Aorta (tissue), 5 donors: ENCODE data around the gene FHOD1. TPM values are rescaled to one million over a fixed set of nuclear protein-coding genes. Genes with fewer than 3 reads are reported as not detected.
A peak's percentile ranks its signal among the peaks of the same experiment; 100 is the strongest.

Experiments used
- ATAC-seq: fragments of 200-7000 bp; cut with Tn5 transposase; one replicate; pipeline ENCODE4 v1.9.1; 2022; ENCODE audit warnings: moderate library complexity; ENCODE audit not compliant: low FRiP score
- DNase-seq, 2 donors: peaks; one replicate each; pipeline ENCODE4 v3.0.0-alpha.2; 2020
- H3K27ac ChIP-seq, 2 donors: one replicate each; pipeline ENCODE4 v1.5.1; 2013; ENCODE audit warnings: low read length in 2 of 2, mild to moderate bottlenecking in 2 of 2, moderate library complexity in 2 of 2, control low read depth in 1 of 2, inconsistent platforms in 1 of 2, low read depth in 1 of 2
- H3K27me3 ChIP-seq, 2 donors: one replicate each; pipeline ENCODE4 v1.6.1; 2013; ENCODE audit warnings: control low read depth in 1 of 2, low read length in 1 of 2, mild to moderate bottlenecking in 1 of 2, moderate library complexity in 1 of 2; ENCODE audit not compliant: insufficient read depth in 2 of 2, control insufficient read depth in 1 of 2
- H3K36me3 ChIP-seq, 2 donors: one replicate each; pipeline ENCODE4 v1.6.1; 2013; ENCODE audit warnings: control low read depth in 1 of 2, low read length in 1 of 2, mild to moderate bottlenecking in 1 of 2; ENCODE audit not compliant: insufficient read depth in 2 of 2, control insufficient read depth in 1 of 2
- H3K4me1 ChIP-seq, 2 donors: one replicate each; pipeline ENCODE4 v1.6.1; 2013; ENCODE audit warnings: low read length in 2 of 2, control low read depth in 1 of 2, mild to moderate bottlenecking in 1 of 2, moderate library complexity in 1 of 2; ENCODE audit not compliant: insufficient read depth in 2 of 2, control insufficient read depth in 1 of 2
- H3K4me3 ChIP-seq, 2 donors: one replicate each; pipeline ENCODE4 v1.5.1; 2013; ENCODE audit warnings: low read length in 2 of 2, control low read depth in 1 of 2, mild to moderate bottlenecking in 1 of 2
- H3K9me3 ChIP-seq: one replicate; pipeline ENCODE4 v1.6.1; 2013; ENCODE audit warnings: mild to moderate bottlenecking, low read length; ENCODE audit not compliant: control insufficient read depth
- WGBS, 2 donors: extraction: QIAGEN DNeasy Blood & Tissue Kit; methylation state at CpG; one replicate each; pipeline ENCODE4 v1.1.7; 2013; 5-methylcytosine and 5-hydroxymethylcytosine counted together
- intact Hi-C, 2 donors: fragments of 100-400 bp; cut with DNase I; formaldehyde crosslinking; loops; one replicate each; pipeline versions ENCODE4 v1.14.2 to v1.15.0; 2022
- polyA plus RNA-seq, 2 donors: library from polyadenylated mRNA; stranded (reverse); fragments of 200-250 nt; gene quantifications; one replicate each; pipeline ENCODE4 v1.2.3, GENCODE V29; 2013
- total RNA-seq, 2 donors: library from RNA; stranded (reverse); fragmentation: NEBNext Ultra II Directional; extraction: Animal tissue kit (Norgen Biotek cat#: 25700); gene quantifications; one replicate each; pipeline ENCODE4 v1.2.1, GENCODE V29; 2021
- donor health status: healthy with polysubstance abuse.
- donor health status: Bipolar disorder and iron deficiency.
- donor health status: DM: no; HTN: no; CAD: no.
- donor health status: DM: no; HTN: no; CAD: no.
- donor health status: DM: yes; HTN: yes; CAD: no.

The FHOD1 gene
- total and polyA plus RNA-seq, 4 donors: 12.9 to 47.9 (median 34.8) TPM

GRCh38 chr16:67256701-67257230, 9.5 kb upstream of the FHOD1 start:
- ATAC-seq (no peak), DNase-seq (peak in 1 of 2 donors; percentile 59)
- no peak overlapping the region for H3K27ac ChIP-seq
- no peaks in the 10 kb centered on the region for H3K9me3 ChIP-seq
- no peak overlapping the region for H3K4me3 ChIP-seq
- intact Hi-C loops: no loop called here
- no peaks in the 10 kb centered on the region for H3K36me3 ChIP-seq
- 96 to 97% methylated on average over 11 of the region's 11 CpGs for WGBS, 2 donors
- no peaks in the 10 kb centered on the region for H3K27me3 ChIP-seq
- no peaks in the 10 kb centered on the region for H3K4me1 ChIP-seq

DNA sequence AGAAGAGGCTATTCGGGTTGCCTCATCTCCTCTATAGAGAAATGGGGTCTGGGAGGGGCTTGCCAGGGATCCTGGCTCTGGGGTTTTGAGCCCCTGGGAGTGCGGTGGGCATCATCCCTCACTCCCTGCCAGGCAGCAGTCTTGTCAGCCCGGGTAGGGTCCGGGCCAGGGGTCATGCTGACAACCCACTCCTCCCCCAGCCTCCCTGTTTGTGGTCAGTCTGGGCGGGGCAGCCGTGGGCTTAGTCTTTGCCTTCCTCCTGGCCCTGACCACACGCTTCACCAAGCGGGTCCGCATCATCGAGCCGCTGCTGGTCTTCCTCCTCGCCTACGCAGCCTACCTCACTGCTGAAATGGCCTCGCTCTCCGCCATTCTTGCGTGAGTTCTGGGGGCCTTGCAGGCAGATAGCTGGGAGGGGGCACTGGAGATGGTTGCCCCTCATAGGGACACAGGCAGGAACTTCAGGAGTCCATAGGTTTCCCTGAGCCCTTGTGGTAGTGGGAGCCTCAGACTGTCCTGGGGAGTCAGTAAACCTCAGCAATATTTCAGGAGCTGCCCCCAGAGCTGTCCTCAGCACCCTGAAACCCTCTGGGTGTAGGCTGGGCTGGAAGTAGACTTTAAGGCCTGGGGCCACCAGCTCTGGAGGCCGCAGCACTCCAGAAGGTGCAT, 8.4 kb upstream of the FHOD1 start:
- Histone ChIP-seq H3K27me3 (no peaks in the 10 kb centered on the region), H3K4me1 (no peaks in the 10 kb centered on the region), H3K9me3 (no peaks in the 10 kb centered on the region), H3K4me3 (no peak overlapping the region), H3K36me3 (no peaks in the 10 kb centered on the region), H3K27ac (no peak overlapping the region)
- intact Hi-C loops: no loop called here
- ATAC-seq (no peak), DNase-seq (peak in 1 of 2 donors; percentile 66)
- 93 to 94% methylated on average over 17 of the region's 17 CpGs for WGBS, 2 donors

DNA sequence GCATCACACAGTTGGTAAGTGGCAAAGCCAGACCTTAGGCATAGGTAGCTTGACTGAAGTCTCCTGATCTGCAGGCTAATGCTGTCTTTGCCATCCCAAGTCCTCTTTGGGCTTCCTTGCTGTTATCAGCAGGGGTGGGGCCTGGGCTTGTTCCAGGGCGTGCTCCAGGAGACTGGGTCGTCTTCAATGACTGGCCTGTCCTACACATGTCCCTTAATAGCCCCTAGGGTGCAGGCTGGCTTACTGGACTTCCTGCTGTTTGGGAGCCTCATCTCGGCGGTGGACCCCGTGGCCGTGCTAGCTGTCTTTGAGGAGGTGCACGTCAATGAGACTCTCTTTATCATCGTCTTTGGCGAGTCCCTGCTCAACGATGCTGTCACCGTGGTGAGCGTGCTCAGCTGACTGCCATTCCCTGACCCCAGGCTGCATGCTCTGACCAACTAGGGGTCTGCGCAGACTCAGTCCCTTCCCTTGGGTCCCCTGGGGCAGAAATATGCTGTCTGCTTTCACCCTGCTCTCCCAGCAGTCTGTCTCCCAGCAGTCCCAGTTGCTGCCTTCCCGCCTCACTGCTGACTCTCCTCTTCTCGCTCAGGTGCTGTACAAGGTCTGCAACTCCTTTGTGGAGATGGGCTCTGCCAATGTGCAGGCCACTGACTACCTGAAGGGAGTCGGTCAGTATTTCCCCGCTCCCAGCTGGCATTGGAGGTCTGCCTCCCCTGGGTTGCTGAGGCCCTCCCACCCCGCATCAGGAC, 7.7 kb upstream of the FHOD1 start:
- Histone ChIP-seq H3K9me3 (no peaks in the 10 kb centered on the region), H3K36me3 (no peaks in the 10 kb centered on the region), H3K4me1 (no peaks in the 10 kb centered on the region), H3K27me3 (no peaks in the 10 kb centered on the region), H3K4me3 (no peak overlapping the region), H3K27ac (no peak overlapping the region)
- 90 to 92% methylated on average over 18 of the region's 18 CpGs for WGBS, 2 donors
- DNase-seq (peak in 1 of 2 donors; percentile 55), ATAC-seq (no peak)
- intact Hi-C loops: no loop called here

GRCh38 chr16:67252609-67253497, 5.6 kb upstream of the FHOD1 start:
- 77 to 78% methylated on average over 4 of the region's 4 CpGs for WGBS, 2 donors
- Histone ChIP-seq H3K4me1 (no peaks in the 10 kb centered on the region), H3K4me3 (no peak overlapping the region), H3K36me3 (no peaks in the 10 kb centered on the region), H3K9me3 (no peaks in the 10 kb centered on the region), H3K27me3 (no peaks in the 10 kb centered on the region), H3K27ac (no peak overlapping the region)
- ATAC-seq (no peak), DNase-seq (peak in 1 of 2 donors; percentile 60)
- intact Hi-C loops: no loop called here

DNA sequence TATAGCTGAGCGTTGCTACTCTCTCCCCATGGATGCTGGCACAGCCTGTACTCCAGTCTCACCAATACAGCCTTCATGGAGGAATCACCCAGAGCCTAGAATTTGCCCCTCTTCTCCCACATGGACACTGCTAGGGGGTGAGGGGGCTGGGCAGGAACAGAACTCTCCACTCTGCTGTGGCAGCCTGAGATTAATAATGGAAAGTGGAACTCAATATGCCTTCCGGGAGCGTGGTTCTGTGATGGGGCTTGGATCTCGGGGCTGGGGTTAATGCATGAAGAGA, 2.7 kb upstream of the FHOD1 start:
- no peaks in the 10 kb centered on the region for H3K27me3 ChIP-seq
- ATAC-seq (no peak), DNase-seq (peak in 1 of 2 donors; percentile 30)
- WGBS, 2 donors: 58 to 64% methylated on average over 4 of the region's 4 CpGs
- H3K4me3 ChIP-seq: no peak overlapping the region
- H3K27ac ChIP-seq: no peak overlapping the region
- intact Hi-C loops: no loop called here
- H3K4me1 ChIP-seq: no peaks in the 10 kb centered on the region
- H3K36me3 ChIP-seq: no peaks in the 10 kb centered on the region
- H3K9me3 ChIP-seq: no peaks in the 10 kb centered on the region

DNA sequence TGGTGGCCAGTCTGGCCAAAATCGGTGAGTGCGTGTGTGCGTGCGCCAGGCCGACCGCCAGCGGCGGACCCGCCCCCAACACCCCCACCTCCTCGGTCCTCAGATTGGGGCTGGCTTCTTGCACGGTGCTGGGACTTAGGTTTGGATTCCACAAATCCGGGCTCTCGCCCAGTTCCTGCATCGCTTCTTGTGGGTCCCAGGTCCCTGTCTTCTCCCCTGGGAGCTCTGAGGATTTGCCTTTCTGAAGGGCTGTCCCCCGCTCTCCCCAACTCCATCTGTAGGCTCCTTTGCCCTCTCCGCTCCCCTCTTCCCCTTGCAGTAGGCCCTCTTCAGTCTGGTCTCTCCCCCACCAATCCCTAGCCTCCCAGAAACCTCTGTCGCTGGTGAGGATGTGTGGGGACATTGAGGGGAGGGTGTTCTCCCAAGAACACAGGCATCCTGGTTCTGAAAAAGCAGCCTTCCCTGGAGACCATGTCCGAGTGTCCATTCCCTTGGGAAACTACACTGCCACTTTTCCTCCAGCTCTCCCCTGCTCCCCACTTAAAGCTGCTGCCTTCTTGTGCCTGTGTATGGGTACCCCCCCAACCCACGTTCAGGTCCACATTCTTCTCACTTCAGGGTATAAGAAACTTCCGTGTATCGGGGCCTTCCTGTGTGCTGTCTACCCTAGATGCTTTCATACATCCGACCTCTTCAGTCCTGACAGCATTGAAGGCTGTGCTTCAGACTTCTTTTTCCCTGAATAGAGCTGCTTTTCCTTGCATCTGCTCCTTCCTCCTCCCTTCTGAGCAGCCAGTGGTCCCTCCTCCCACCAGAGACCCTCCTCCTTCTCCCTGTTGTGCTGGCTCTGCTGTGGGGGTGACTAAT, 2.1 kb upstream of the FHOD1 start:
- Histone ChIP-seq H3K9me3 (no peaks in the 10 kb centered on the region), H3K27ac (no peak overlapping the region), H3K27me3 (no peaks in the 10 kb centered on the region), H3K4me1 (no peaks in the 10 kb centered on the region), H3K4me3 (no peak overlapping the region), H3K36me3 (no peaks in the 10 kb centered on the region)
- ATAC-seq (no peak), DNase-seq (peak; percentile 52 to 62)
- WGBS, 2 donors: 17 to 18% methylated on average over 19 to 22 of the region's 22 CpGs
- intact Hi-C loops: no loop called here

GRCh38 chr16:67248401-67249177, 1.3 kb upstream of the FHOD1 start, which contains the start of gene SLC9A5:
Gene SLC9A5 (plus strand): TSS chr16:67248979. CDS start chr16:67249015, 36 bp downstream.
- Histone ChIP-seq H3K27ac (no peak within 1 kb of the TSS), H3K9me3 (no peaks in the 10 kb centered on the region), H3K36me3 (no peaks in the 10 kb centered on the region), H3K4me3 (peak within 1 kb of the TSS; percentile 8 to 24), H3K27me3 (no peaks in the 10 kb centered on the region), H3K4me1 (no peaks in the 10 kb centered on the region)
- 0% methylated on average over 36 to 75 of the region's 75 CpGs for WGBS, 2 donors
- ATAC-seq (no peak), DNase-seq (peak; percentile 71 to 81)
- intact Hi-C loops: no loop called here
